HG03108 (cell line): ENCODE measurements around the gene ECHDC1.
A peak's percentile ranks its signal among the peaks of the same experiment; 100 is the strongest.

ENCODE experiments used
- ATAC-seq: cut with Tn5 transposase; IDR thresholded peaks from one replicate; pipeline ENCODE4 v1.9.1; 2021; ENCODE audit warnings: moderate library complexity; ENCODE audit not compliant: unreplicated experiment

ECHDC1 gene

GRCh38 chr6:127291495-127291894 lies 51.9 kb downstream of the ECHDC1 start:
- ATAC-seq = peak; percentile 86

GRCh38 chr6:127290391-127291265 lies 52.8 kb downstream of the ECHDC1 start:
- ATAC-seq = peak; percentile 39

- ATAC-seq = no peak
Observed at GRCh38 chr6:127289934-127290333, 53.5 kb downstream of the ECHDC1 start.

GRCh38 chr6:127288705-127289104 lies 54.7 kb downstream of the ECHDC1 start:
- no peak for ATAC-seq

- ATAC-seq = no peak
Observed at GRCh38 chr6:127282184-127282583, 61.2 kb downstream of the ECHDC1 start.

GRCh38 chr6:127279815-127280214 lies 63.6 kb downstream of the ECHDC1 start:
- ATAC-seq = no peak

GRCh38 chr6:127277878-127278843 lies 65.2 kb downstream of the ECHDC1 start:
- ATAC-seq = no peak

GRCh38 chr6:127276331-127276730 lies 67.1 kb downstream of the ECHDC1 start:
- ATAC-seq = no peak

GRCh38 chr6:127273499-127273898 lies 69.9 kb downstream of the ECHDC1 start:
- ATAC-seq = no peak

GRCh38 chr6:127272576-127272975 lies 70.8 kb downstream of the ECHDC1 start:
- no peak for ATAC-seq

- ATAC-seq = no peak
Observed at GRCh38 chr6:127267646-127268625, 75.5 kb downstream of the ECHDC1 start.

- peak; percentile 66 for ATAC-seq
Observed at GRCh38 chr6:127266892-127267645, 76.3 kb downstream of the ECHDC1 start.

- ATAC-seq = peak; percentile 79
Observed at GRCh38 chr6:127266178-127266891, 77.1 kb downstream of the ECHDC1 start, which contains the start of gene RNF146. TSS of gene RNF146 (plus strand) at chr6:127266864. CDS start at chr6:127280339, 13,475 bp downstream.

- ATAC-seq = no peak
Observed at GRCh38 chr6:127263481-127263880, 79.9 kb downstream of the ECHDC1 start.

GRCh38 chr6:127262896-127263295 lies 80.5 kb downstream of the ECHDC1 start:
- ATAC-seq = no peak

- ATAC-seq = no peak
Observed at GRCh38 chr6:127255286-127255685, 88.1 kb downstream of the ECHDC1 start.

- no peak for ATAC-seq
Observed at GRCh38 chr6:127249621-127250020, 93.8 kb downstream of the ECHDC1 start.

- no peak for ATAC-seq
Observed at GRCh38 chr6:127247114-127248096, 96.0 kb downstream of the ECHDC1 start.
